Kidney (tissue), 14 donors: Measurements from ENCODE around the gene MYORG. TPM values are rescaled to one million over a fixed set of nuclear protein-coding genes. Genes with fewer than 3 reads are reported as not detected.

Experiments used
- DNase-seq, 5 donors: peaks; one replicate each; pipeline ENCODE4 v3.0.0-alpha.2; 2013 to 2020
- FAIRE-seq: peaks from 2 replicates; lab custom pipeline; 2012; peaks lifted over from hg19 to GRCh38; lab: Jason Lieb, UNC
- H3K27ac ChIP-seq, 2 donors: one replicate each; pipeline ENCODE4 v1.7.0; 2013; ENCODE audit warnings: low read depth in 2 of 2, low read length in 2 of 2, inconsistent platforms in 1 of 2
- H3K27me3 ChIP-seq: one replicate; pipeline ENCODE4 v1.7.1; 2013; ENCODE audit warnings: low read length, inconsistent platforms; ENCODE audit not compliant: control insufficient read depth, insufficient read depth
- H3K36me3 ChIP-seq, 3 donors: one replicate each; pipeline versions ENCODE4 v1.7.0 to v1.7.1; 2013; ENCODE audit warnings: low read length in 3 of 3, control low read depth in 1 of 3, inconsistent platforms in 1 of 3; ENCODE audit not compliant: insufficient read depth in 3 of 3, control insufficient read depth in 2 of 3
- H3K4me1 ChIP-seq, 3 donors: one replicate each; pipeline versions ENCODE4 v1.7.0 to v1.7.1; 2013; ENCODE audit warnings: low read length in 3 of 3, inconsistent platforms in 1 of 3, low read depth in 1 of 3; ENCODE audit not compliant: control insufficient read depth in 2 of 3, insufficient read depth in 2 of 3
- H3K4me3 ChIP-seq, 3 donors: one replicate each; pipeline versions ENCODE4 v1.7.0 to v1.8.1; 2013; ENCODE audit warnings: low read length in 3 of 3, control low read depth in 1 of 3, inconsistent platforms in 1 of 3
- H3K9ac ChIP-seq, 3 donors: one replicate each; pipeline versions ENCODE4 v1.7.0 to v1.7.1; 2013; ENCODE audit warnings: low read length in 3 of 3, control low read depth in 1 of 3, inconsistent platforms in 1 of 3
- H3K9me3 ChIP-seq, 3 donors: one replicate each; pipeline versions ENCODE4 v1.7.0 to v1.7.1; 2013; ENCODE audit warnings: low read length in 3 of 3, control low read depth in 1 of 3, inconsistent platforms in 1 of 3; ENCODE audit not compliant: control insufficient read depth in 2 of 3, insufficient read depth in 1 of 3
- CTCF ChIP-seq: IDR thresholded peaks from 3 replicates; pipeline ENCODE4 v1.5.1; 2012; ENCODE audit warnings: mild to moderate bottlenecking, moderate library complexity, borderline replicate concordance; ENCODE audit not compliant: insufficient read depth; ENCODE audit errors: extremely low read depth
- intact Hi-C: fragments of 100-400 bp; cut with DNase I; formaldehyde crosslinking; loops from one replicate; pipeline ENCODE4 v1.11.1; 2022
- polyA plus RNA-seq: library from polyadenylated mRNA; stranded (reverse); fragments of 350-450 nt; fragmentation: Illumina TruSeq; extraction: RNeasy Lipid Tissue Mini Kit (QIAGEN cat#74804); gene quantifications from one replicate; pipeline ENCODE4 v1.2.3, GENCODE V29; 2014; ENCODE audit warnings: low read depth, low replicate concordance; ENCODE audit not compliant: insufficient read depth
- total RNA-seq: library from RNA; stranded (reverse); fragmentation: NEBNext Ultra II Directional; extraction: Animal tissue kit (Norgen Biotek cat#: 25700); gene quantifications from one replicate; pipeline ENCODE4 v1.2.1, GENCODE V29; 2021
- donor health status: control.
- donor health status: control.
- donor health status: control.
- donor health status: control.
- donor health status: control.
- donor health status: DM: yes; HTN: yes; CAD: no.
- donor health status: Normal renal cell carcinoma (clear cell type).

MYORG gene
- total and polyA plus RNA-seq, 2 donors from 2014 or later: 8.1 to 13.5 TPM

GRCh38 chr9:34382879-34383278 is 6.2 kb upstream of the MYORG start:
- TF ChIP-seq CTCF: no peak
- no peaks in the 10 kb centered on the region for H3K36me3 ChIP-seq
- H3K27ac ChIP-seq: no peak overlapping the region
- intact Hi-C loops: no loop called here
- H3K4me3 ChIP-seq: no peak overlapping the region
- no peaks in the 10 kb centered on the region for H3K27me3 ChIP-seq
- no peaks in the 10 kb centered on the region for H3K9me3 ChIP-seq
- H3K4me1 ChIP-seq: peaks cover 0 to 13% (median 6%) of the 10 kb centered on the region in 3 donors
- no peak for DNase-seq
- no peak overlapping the region for H3K9ac ChIP-seq
- no peak for FAIRE-seq

- no peak overlapping the region for H3K27ac ChIP-seq
- no peak for TF ChIP-seq CTCF
- intact Hi-C loops: no loop called here
- H3K4me1 ChIP-seq: peaks cover 0 to 14% (median 6%) of the 10 kb centered on the region in 3 donors
- H3K9ac ChIP-seq: no peak overlapping the region
- no peak overlapping the region for H3K4me3 ChIP-seq
- H3K9me3 ChIP-seq: no peaks in the 10 kb centered on the region
- H3K27me3 ChIP-seq: no peaks in the 10 kb centered on the region
- H3K36me3 ChIP-seq: no peaks in the 10 kb centered on the region
- no peak for FAIRE-seq
- DNase-seq: no peak
These were observed 5.4 kb upstream of the MYORG start for GRCh38 chr9:34382054-34382453.

GRCh38 chr9:34381323-34381722 is 4.6 kb upstream of the MYORG start:
- Histone ChIP-seq H3K9ac (peak overlapping the region in 1 of 3 donors; percentile 80), H3K36me3 (no peaks in the 10 kb centered on the region), H3K27me3 (no peaks in the 10 kb centered on the region), H3K4me1 (peaks cover 0 to 14% (median 6%) of the 10 kb centered on the region in 3 donors), H3K27ac (peak overlapping the region in 1 of 2 donors; percentile 54), H3K4me3 (peak overlapping the region; percentile 32 to 74 (median 46)), H3K9me3 (no peaks in the 10 kb centered on the region)
- intact Hi-C loops: no loop called here
- peak in 1 of 5 donors; percentile 23 for DNase-seq
- TF ChIP-seq CTCF: no peak
- FAIRE-seq: no peak
